PC-3 (cell line): ENCODE measurements around the gene ZNF625. TPM values are rescaled to one million over a fixed set of nuclear protein-coding genes. Genes with fewer than 3 reads are reported as not detected.

Experiments
- ATAC-seq: fragments of 200-7000 bp; cut with Tn5 transposase; 2 replicates; pipeline ENCODE4 v1.9.1; 2020; ENCODE audit warnings: mild to moderate bottlenecking, moderate library complexity
- Bru-seq: library from RNA; stranded (reverse); fragments of 400-500 nt; gene quantifications from one replicate; lab custom pipeline; 2021; lab: Mats Ljungman, UMichigan
- BruChase-seq, 2 experiments: library from RNA; stranded (reverse); fragments of 400-500 nt; gene quantifications; one replicate each; lab custom pipeline; 2021; lab: Mats Ljungman, UMichigan
- BruUV-seq: library from RNA; stranded (reverse); fragments of 400-500 nt; replicated peaks from 2 replicates; lab custom pipeline; 2021; lab: Mats Ljungman, UMichigan
- CTCF ChIA-PET: fragments of 300-600 bp; sonication (Branson Sonifier 250); formaldehyde crosslinking; loops from one replicate; lab custom pipeline; 2022; ENCODE audit warnings: antibody characterized with exemption; lab: Charles Lee
- POLR2A ChIA-PET: fragments of 300-600 bp; sonication (Branson Sonifier 250); formaldehyde crosslinking; loops from one replicate; lab custom pipeline; 2022; ENCODE audit warnings: antibody characterized with exemption; ENCODE audit not compliant: unreplicated experiment; lab: Charles Lee
- DNase-seq: peaks from one replicate; pipeline ENCODE4 v3.0.0-alpha.2; 2015
- H2AFZ ChIP-seq: fragments of 300-600 bp; sonication (generic); 2 replicates; pipeline ENCODE4 v1.6.0; 2016; ENCODE audit warnings: antibody characterized with exemption, low read length
- H3F3A ChIP-seq: fragments of 300-600 bp; sonication (generic); one replicate; pipeline ENCODE4 v1.6.0; 2017; ENCODE audit warnings: antibody characterized with exemption, low read length, control low read depth, mild to moderate bottlenecking; ENCODE audit not compliant: unreplicated experiment
- H3K27ac ChIP-seq: fragments of 300-600 bp; sonication (generic); 2 replicates; pipeline ENCODE4 v1.5.1; 2016; ENCODE audit warnings: mild to moderate bottlenecking, low read length
- H3K27me3 ChIP-seq: fragments of 300-600 bp; sonication (generic); 2 replicates; pipeline ENCODE4 v1.6.1; 2016; ENCODE audit warnings: low read length, mixed read lengths
- H3K36me3 ChIP-seq: fragments of 300-600 bp; sonication (generic); 2 replicates; pipeline ENCODE4 v1.6.1; 2016; ENCODE audit warnings: low read depth, mixed run types, low read length, mixed read lengths
- H3K4me1 ChIP-seq: fragments of 300-600 bp; sonication (generic); 2 replicates; pipeline ENCODE4 v1.5.1; 2016; ENCODE audit warnings: low read length; ENCODE audit not compliant: insufficient read depth
- H3K4me2 ChIP-seq: fragments of 300-600 bp; sonication (generic); 2 replicates; pipeline ENCODE4 v1.6.0; 2016; ENCODE audit warnings: low read length
- H3K4me3 ChIP-seq: fragments of 300-600 bp; sonication (generic); 2 replicates; pipeline ENCODE4 v1.5.1; 2016; ENCODE audit warnings: mild to moderate bottlenecking, low read length, mixed read lengths
- H3K79me2 ChIP-seq: fragments of 300-600 bp; sonication (generic); 2 replicates; pipeline ENCODE4 v1.6.1; 2017; ENCODE audit warnings: low read length, mixed read lengths
- H3K9ac ChIP-seq: fragments of 300-600 bp; sonication (generic); 2 replicates; pipeline ENCODE4 v1.6.0; 2016; ENCODE audit warnings: mild to moderate bottlenecking, low read length
- H3K9me2 ChIP-seq: fragments of 300-600 bp; sonication (generic); replicated peaks from 2 replicates; pipeline ENCODE4 v1.6.1; 2016; ENCODE audit warnings: mixed run types, low read length, mixed read lengths
- H3K9me3 ChIP-seq: fragments of 300-600 bp; sonication (generic); 2 replicates; pipeline ENCODE4 v1.6.1; 2016; ENCODE audit warnings: low read length, mixed read lengths
- H4K20me1 ChIP-seq: fragments of 300-600 bp; sonication (generic); 2 replicates; pipeline ENCODE4 v1.6.1; 2016; ENCODE audit warnings: low read length, mixed read lengths
- CTCF ChIP-seq: fragments of 300-600 bp; sonication (generic); conservative IDR thresholded peaks from 2 replicates; pipeline ENCODE4 v1.5.1; 2017; ENCODE audit warnings: antibody characterized with exemption, low read depth, mild to moderate bottlenecking, low read length
- EZH2 ChIP-seq: fragments of 300-600 bp; sonication (generic); IDR thresholded peaks from one replicate; pipeline ENCODE4 v1.6.1; 2017; ENCODE audit warnings: antibody characterized with exemption, mild to moderate bottlenecking, low read length; ENCODE audit not compliant: unreplicated experiment
- EZH2phosphoT487 ChIP-seq: fragments of 300-600 bp; sonication (generic); IDR thresholded peaks from 2 replicates; pipeline ENCODE4 v1.6.1; 2018; ENCODE audit warnings: mild to moderate bottlenecking, antibody characterized with exemption, low read length, borderline replicate concordance
- intact Hi-C: fragments of 100-400 bp; cut with micrococcal nuclease; formaldehyde crosslinking; loops from 2 replicates; pipeline ENCODE4 v1.9.0; 2023
- long read RNA-seq: library from polyadenylated mRNA; unstranded; transcript quantifications from one replicate; pipeline ENCODE4 v2.0.0, GENCODE V29; 2021; ENCODE audit not compliant: unreplicated experiment
- total RNA-seq: library from RNA; depleted of rRNA; stranded (reverse); fragments of >200 nt; gene quantifications from 2 replicates; pipeline ENCODE4 v1.2.3, GENCODE V29; 2014; rRNA removed

ZNF625 gene
- total RNA-seq (2.5 and 7.7 TPM in 2 replicates), Bru-seq, nascent RNA (percentile 86 among the genes with signal in this experiment), BruChase-seq, experiment 1, labeled RNA remaining after a 6-hour chase (percentile 91 among the genes with signal in this experiment), BruChase-seq, experiment 2, labeled RNA remaining after a 2-hour chase (percentile 97 among the genes with signal in this experiment)
- long read RNA-seq, partial matches to known transcripts: 0 of 1 reads
- long read RNA-seq, other reads (novel, unspliced or antisense): 1 of 1 reads

GRCh38 chr19:12156223-12157058 is at the start of gene ZNF625:
TSS of gene ZNF625 (minus strand) at chr19:12156734. CDS start at chr19:12156558, 176 bp downstream.
- Histone ChIP-seq H3F3A (no peaks in the 10 kb centered on the region), H4K20me1 (no peaks in the 10 kb centered on the region), H2AFZ (peak within 1 kb of the TSS; percentile 95), H3K27ac (no peak within 1 kb of the TSS), H3K4me3 (peak within 1 kb of the TSS; percentile 94), H3K9ac (peak within 1 kb of the TSS; percentile 86), H3K79me2 (peaks cover 27% of the 10 kb centered on the region), H3K9me2 (no peaks in the 10 kb centered on the region), H3K4me1 (peaks cover 9% of the 10 kb centered on the region), H3K9me3 (peaks cover 6% of the 10 kb centered on the region; the same call in 1 of the 2 replicates), H3K4me2 (peak within 1 kb of the TSS; percentile 88), H3K36me3 (peaks cover 27% of the 10 kb centered on the region), H3K27me3 (no peaks in the 10 kb centered on the region)
- POLR2A ChIA-PET: interaction anchor here (1.2 kb wide), 1 partner anchor 16 kb away, joined by 4 read pairs; the partner anchor contains the start of gene ZNF20
- TF ChIP-seq EZH2phosphoT487 (no peak), CTCF (no peak), EZH2 (no peak)
- ATAC-seq (peak; percentile 100), DNase-seq (peak; percentile 91)
- BruUV-seq: no TSS peak
- CTCF ChIA-PET: interaction anchor here (0.5 to 0.6 kb wide), 2 partner anchors 35 to 41 kb away, joined by 3 to 9 read pairs; no protein-coding TSS in a partner anchor
- intact Hi-C loops: loop anchor here (5.0 kb wide), 1 partner anchor 136 kb away; the partner anchor contains the start of gene ZNF44

- no peak for ATAC-seq
- TF ChIP-seq CTCF (no peak), EZH2 (no peak), EZH2phosphoT487 (no peak)
These were observed 48.8 kb upstream of the ZNF625 start for GRCh38 chr19:12205296-12205695.

More at GRCh38 chr19:12205296-12205695, 48.8 kb upstream of the ZNF625 start:
- BruUV-seq: no TSS peak
- H3K4me3 ChIP-seq: no peak overlapping the region
- DNase-seq: no peak
- no peaks in the 10 kb centered on the region for H4K20me1 ChIP-seq
- no peak overlapping the region for H3K27ac ChIP-seq
- no peaks in the 10 kb centered on the region for H3K9me2 ChIP-seq
- H3K4me1 ChIP-seq: no peaks in the 10 kb centered on the region
- no peaks in the 10 kb centered on the region for H3F3A ChIP-seq
- ChIA-PET POLR2A (no interaction called here), CTCF (no interaction called here)
- intact Hi-C loops: no loop called here
- no peak overlapping the region for H2AFZ ChIP-seq
- peaks cover 22% of the 10 kb centered on the region; the same call in 1 of the 2 replicates for H3K36me3 ChIP-seq
- no peaks in the 10 kb centered on the region for H3K27me3 ChIP-seq
- H3K4me2 ChIP-seq: no peak overlapping the region
- peaks cover 46% of the 10 kb centered on the region for H3K9me3 ChIP-seq
- no peak overlapping the region for H3K9ac ChIP-seq
- H3K79me2 ChIP-seq: no peaks in the 10 kb centered on the region
